NCI-H1436 (cell line): Measurements from ENCODE around the gene TM6SF1.
"Not testable (repeated sequence)": the region's sequence is repeated elsewhere in the genome, so short reads cannot be mapped to it uniquely, and the experiment has no call there.

Experiments used
- DNase-seq: peaks from one replicate; lab custom pipeline; 2025; lab: John Stamatoyannopoulos, UW

Gene TM6SF1

DNA sequence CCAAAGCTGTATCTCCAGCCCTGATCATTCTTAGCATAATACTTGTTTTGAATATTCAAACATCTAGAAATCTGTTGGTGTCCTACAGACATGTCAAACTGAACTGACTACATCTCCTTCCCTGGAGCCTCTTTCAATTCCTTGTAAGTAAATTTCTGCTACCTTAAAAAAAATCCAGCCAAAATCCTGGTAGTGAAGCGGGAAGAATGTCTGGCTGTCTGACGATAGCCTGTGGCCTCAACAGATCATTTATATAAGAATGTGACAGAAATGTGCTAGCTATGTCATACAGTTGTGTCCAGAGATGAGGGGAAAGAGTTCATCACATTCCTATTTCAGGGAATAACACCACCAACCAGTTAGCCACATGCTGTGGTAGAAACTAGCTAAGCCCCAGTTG is 18.6 kb upstream of the TM6SF1 start:
- DNase-seq, result no peak

- no peak for DNase-seq
These were observed 17.0 kb upstream of the TM6SF1 start for GRCh38 chr15:83090465-83090864.

DNA sequence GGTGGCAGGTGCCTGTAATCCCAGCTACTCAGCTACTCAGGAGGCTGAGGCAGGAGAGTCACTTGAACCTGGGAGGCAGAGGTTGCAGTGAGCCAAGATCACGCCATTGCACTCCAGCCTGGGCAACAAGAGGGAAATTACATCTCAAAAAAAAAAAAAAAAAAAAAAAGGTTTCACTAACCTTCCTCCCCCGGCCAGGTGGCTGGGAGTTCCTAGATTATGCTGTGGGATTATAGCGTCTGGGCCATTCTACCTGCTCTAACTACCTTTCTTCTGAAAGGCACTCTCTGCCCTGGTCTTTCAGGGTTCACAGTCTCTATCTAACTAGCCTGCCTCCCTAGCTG is 15.5 kb upstream of the TM6SF1 start:
- not testable (repeated sequence) for DNase-seq

DNA sequence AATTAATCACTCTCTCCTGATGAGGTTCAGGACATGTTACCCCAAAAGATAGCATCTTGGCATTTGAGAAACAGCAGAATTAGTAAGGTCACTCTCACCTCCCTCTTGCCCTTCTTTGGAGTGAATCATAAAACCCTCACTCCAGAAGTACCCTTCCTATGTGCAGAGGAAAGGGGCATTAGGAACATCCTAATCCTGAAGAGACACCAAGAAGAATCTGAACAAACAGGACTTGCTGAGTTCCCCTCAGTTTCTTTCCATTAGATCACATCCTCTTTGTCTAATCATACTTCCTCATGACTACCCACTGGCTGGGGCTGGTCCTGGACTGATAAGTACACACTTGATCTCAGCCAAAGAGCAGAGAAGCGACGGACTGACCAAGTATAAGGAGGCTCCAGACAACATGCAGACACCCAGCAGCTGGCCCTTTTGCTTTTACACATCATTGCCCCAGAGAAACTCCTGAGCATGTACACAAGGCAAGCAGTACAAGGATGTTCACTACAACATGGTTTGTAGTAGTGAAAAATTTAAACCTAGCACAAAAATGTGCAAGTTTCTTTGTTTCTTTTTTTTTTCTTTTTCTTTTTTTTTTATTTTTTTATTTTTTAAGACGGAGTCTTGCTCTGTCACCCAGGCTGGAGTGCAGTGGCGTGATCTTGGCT is 15.0 kb upstream of the TM6SF1 start:
- no peak for DNase-seq

DNA sequence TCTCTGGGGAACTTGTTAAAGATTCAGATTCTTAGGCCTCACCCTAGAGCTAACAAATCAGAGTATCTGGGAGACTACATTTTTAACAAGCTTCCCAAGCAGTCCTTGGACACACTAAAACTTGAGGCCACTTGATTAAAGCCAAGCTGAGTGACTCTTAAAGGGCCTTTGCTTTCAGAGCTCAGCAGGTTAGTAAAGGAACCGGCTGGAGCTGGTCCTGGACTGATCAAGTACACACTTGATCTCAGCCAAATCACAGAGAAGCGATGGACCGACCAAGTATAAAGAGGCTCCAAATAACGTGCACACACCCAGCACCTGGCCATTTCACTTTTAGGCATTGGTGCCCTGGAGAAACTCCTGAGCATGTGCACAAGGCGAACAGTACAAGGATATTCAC is 12.9 kb upstream of the TM6SF1 start:
- DNase-seq, result no peak

GRCh38 chr15:83098079-83098478 is 9.4 kb upstream of the TM6SF1 start:
- no peak for DNase-seq

DNA sequence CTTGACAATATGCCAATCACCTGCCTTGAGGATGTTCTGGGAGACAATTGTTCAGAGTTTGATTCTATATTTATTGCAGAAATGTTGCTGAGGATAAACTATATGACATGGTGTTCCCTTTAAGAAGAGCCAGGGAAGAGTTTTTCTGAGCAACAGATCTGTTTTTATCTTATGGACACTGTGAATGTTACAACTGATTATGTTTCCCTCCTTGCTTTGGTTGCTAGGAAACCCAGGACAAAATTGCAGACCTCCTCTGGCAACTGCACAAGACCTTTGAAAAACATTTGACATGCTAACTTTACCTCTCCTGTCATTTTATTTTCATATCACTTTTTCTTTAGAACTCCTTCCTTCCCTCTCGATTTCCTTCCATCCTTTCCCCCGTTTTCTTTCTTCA is 8.2 kb upstream of the TM6SF1 start:
- DNase-seq, result no peak

DNA sequence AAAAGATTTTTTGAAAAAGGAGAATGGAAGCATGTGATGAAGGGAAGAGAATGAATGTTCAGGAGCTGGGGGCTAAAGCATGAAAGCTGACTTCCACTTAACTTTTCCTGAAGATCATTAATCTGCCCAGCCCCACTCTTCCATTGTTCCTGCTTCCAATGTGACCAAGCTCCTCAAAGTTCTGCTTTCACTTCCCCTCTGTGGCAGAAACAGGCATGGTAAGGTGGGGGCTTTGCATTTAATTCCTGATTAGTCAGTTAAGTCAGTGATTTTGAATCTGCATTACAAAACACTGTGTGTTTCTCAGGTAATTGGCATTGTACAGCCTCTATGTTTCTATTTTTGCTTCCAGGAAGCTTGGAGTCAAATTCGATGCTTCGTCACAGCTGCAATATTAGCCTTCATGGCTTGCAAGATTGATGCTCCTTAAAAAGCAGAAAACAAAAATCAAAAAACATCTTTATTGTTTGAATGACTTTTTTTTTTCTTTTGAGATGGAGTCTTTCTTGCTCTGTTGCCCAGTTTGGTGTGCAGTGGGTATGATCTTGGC is 7.3 kb upstream of the TM6SF1 start:
- no peak for DNase-seq

DNA sequence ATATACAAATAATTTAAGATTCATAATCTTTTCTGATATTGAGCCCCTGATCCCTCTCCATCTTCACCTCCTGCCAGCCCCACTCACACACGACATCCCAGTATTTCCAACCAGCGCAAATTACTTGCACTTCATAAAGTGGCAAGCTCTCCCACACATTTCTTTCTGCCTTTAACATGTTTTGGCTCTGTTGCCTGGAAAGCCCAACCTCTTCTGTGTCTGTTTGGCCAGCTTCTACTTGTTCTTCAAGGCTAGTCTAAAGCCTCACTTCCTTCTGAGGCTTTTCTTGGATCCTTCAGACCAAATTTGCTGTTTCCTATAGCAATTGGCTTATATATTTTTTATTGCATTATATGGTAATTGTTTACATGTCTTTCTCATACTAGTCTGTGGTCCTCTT is 5.1 kb upstream of the TM6SF1 start:
- no peak for DNase-seq

DNA sequence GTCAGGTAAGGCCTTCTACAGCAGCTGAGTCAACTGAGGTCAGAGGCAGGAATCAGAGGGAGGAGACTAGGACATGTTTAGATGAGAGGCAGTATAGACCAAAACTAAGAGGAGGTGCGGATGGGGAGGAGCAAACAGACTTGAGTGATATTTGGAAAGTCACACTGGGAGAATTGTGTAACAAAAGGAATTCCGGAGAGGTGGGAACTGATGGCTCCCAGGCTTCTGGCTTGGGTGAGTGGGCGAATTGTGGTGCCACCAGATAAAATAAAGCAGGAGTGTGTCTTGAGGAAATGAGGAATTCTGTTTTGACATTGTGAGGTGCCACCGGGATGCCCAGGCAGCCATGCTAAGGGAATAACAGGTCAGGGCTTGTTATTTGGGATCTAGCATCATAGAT is 3.3 kb upstream of the TM6SF1 start:
- DNase-seq, result no peak

- DNase-seq, result no peak
These were observed 2.0 kb upstream of the TM6SF1 start for GRCh38 chr15:83105440-83105839.

- DNase-seq, result no peak
These were observed 366 bp downstream of the TM6SF1 start for GRCh38 chr15:83107841-83108181.

- no peak for DNase-seq
These were observed 1.1 kb downstream of the TM6SF1 start for GRCh38 chr15:83108266-83109219.

- no peak for DNase-seq
These were observed 2.1 kb downstream of the TM6SF1 start for GRCh38 chr15:83109532-83109931.

DNA sequence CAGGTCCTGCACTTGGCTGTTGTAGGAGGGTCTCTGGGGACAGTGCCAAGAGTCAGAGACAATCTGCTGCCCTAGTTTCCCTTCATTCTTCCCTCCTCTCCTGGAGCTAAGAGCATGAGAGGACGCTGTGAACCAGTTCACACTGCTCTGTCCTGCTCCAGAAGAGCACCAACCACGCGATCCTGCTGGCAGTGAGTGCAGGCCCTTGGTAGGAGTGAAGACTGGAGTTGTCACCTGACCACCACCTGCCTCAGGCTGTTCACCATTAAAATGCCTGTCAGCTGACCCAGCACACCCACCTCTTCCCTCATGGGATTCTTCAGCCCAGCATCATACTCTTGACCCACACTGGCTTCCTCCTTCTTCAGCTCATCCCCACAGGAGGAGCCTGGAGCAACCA is 2.9 kb downstream of the TM6SF1 start:
- DNase-seq, result no peak

GRCh38 chr15:83111149-83111548 is 3.7 kb downstream of the TM6SF1 start:
- DNase-seq, result no peak

DNA sequence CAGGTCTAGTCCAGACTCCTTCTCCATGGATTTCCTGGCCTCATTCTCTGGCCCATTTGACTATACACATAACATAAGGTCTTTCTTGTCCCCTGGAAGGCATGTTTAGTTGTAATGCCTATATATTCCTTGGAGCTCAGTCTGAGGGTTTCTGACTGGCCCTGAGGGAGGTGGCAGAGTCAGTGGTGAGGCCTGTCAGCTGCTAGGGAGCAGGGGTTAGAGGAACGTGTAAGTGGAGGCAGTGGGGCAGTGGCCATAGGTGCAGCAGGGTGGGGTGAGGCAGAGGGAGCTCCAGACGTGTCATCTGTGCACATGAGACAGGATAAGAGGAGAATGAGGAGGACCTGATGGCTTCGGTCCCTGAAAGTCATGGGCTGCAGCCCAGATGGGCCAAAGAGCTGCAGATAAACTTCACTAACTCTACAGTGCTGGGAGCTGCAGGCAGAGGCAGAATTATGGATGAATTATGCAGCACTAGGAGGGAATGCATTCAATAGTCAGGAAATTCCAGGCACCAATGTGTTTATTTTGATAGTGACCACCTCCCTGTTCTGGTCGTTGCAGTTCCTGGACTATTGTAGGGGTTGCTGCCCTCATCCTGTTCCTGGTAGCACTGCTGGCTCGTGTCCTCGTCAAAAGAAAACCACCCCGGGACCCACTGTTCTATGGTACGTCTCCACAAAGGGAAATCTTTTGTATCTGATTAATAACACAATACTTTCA is 4.9 kb downstream of the TM6SF1 start:
- no peak for DNase-seq

DNA sequence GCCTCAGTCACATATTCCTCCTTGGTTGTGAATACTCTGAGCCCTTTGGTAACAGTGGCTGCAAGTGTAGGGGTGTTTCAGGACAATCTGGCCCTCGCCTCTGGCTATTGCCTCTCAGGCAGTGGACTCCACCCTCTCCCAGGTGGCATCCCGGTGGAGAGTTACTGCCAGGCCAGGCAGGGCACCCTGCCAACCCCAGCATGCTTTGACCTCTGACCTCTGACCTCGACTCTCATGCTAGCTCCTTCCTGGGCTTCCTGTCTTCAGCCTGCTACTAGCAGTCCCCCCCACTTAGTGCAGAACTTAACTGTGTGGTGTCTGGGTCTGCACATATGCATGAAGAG is 5.5 kb downstream of the TM6SF1 start:
- no peak for DNase-seq

- no peak for DNase-seq
These were observed 6.6 kb downstream of the TM6SF1 start for GRCh38 chr15:83113881-83114674.

- no peak for DNase-seq
These were observed 7.4 kb downstream of the TM6SF1 start for GRCh38 chr15:83114856-83115255.

DNA sequence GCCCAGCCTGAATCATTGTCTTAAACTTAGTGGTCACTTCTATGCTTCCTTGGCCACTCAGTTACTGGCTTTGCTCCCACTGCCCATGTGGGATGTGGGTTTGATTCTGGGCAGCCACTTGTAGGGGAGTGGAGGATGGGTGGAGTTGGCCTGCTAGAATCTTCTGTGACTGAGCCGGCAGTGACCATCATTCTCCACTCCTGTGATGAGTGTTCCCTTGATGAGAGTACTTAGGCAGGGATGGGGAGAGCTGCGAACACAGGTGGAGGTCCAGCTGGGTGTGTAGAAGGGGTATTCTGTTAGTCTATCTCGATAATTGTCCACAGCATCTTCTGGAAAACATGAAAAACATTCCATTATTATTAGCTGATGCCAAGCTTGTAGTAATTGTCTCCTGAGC is 8.0 kb downstream of the TM6SF1 start:
- no peak for DNase-seq
